Measurements from ENCODE around the gene SLC34A3.

SLC34A3 gene

DNA sequence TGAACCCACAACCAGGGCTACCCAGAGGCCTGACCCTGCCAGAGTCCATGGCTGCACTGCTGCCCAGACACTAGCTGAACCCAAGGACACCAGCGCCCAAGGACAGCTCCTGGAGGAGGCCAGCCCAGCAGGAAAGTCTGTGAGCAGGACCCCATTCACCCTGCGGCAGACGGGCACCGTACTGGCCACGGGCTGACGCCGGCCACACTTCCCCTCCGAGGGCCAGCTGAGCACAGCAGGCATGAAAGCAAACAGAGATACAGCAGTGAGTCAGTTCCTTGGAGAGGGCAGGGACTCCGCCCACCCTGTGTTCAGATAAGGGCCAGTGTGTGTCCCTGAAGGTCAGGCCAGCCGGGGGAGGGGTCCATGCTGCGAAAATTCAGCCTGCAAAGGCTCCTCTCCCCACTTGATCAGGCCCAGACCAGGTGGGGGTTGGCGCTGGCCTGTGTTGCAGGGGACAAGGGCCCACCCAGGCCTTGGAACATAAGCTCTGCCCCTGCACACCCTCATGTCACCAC, 11.9 kb upstream of the SLC34A3 start:
- no peak for DNase-seq

DNA sequence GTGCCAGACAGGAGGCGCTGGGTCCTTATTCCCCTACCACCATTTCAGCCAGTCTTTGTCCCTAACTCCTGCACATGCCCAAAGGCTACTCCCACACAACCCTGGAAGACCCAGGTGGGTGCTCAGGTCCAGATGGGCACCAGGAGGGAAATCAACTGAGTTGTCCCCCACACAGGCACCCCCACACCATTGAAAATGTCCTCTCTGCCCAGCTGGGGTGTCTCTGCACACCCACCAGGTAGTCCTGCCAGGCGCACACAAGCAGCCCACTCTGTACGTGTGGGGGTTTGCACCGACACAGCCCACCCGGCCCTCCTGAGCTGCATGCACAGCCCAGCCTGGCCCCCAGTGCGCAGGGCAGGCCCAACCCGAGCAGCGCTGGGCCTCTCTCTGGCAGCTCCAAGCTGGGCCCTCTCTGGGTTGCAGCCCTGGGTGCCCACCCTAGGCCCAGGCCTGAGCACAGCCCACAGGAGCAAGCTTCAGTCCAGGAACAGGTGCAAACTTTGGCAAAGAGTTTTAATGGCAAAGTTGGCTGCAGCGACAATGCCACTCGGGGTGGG, 10.9 kb upstream of the SLC34A3 start:
- DNase-seq, result no peak

DNA sequence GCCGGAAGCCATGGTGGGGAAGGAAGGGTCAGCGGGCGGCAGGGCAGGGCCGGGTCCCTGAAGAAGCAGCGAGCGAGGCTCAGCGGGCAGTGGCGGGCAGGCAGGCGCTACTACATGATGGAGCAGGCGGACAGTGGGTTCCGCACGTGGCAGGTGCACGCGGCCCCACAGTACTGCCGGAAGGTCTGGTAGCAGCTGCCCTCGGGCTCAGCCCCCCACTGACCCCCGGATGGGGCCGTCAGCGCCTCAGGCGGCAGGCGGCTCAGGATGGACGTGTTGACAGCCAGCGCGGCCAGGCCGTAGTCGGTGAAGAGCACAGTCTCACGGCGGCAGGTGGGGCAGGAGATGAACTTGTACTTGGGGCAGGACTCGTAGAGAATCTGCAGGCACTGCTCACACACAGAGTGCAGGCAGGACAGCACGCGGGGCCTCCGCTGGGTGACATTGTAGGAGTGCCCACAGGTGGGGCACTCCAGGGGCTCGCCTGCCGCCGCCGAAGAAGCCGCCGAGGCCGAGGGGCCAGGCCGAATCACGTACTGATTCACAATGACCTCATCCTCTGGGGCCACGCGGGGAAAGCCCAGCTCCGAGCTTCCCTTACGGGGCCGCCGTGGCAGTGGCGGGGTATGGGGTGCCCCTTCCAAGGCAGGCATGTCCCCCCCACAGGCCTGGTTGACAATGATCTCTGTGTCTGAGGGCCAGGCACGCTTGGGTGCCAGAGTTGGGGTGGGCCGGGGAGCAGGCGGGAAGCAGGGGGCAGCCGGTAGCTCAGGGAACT, 10.2 kb upstream of the SLC34A3 start:
- no peak for DNase-seq

DNA sequence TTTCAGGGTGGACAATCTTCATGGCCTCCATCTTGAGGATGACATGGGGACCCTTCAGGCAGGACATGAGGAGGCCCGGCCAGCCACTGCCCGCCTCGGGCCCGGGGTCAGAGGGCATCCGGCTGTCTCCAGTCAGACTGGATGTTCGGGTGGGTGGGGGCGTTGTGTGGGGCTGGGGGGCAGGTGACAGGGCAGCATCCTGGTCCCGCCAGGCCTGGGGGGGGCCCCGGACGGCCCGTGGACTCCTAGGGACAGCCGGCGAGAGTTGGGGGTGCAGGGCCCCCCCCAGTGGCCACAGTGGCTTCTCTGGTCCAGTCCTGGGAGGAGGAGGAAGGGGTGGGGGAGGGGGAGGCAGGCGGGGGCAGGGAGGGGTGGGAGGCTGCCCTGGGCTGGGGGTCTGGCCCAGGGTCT, 9.6 kb upstream of the SLC34A3 start:
- DNase-seq, result no peak

DNA sequence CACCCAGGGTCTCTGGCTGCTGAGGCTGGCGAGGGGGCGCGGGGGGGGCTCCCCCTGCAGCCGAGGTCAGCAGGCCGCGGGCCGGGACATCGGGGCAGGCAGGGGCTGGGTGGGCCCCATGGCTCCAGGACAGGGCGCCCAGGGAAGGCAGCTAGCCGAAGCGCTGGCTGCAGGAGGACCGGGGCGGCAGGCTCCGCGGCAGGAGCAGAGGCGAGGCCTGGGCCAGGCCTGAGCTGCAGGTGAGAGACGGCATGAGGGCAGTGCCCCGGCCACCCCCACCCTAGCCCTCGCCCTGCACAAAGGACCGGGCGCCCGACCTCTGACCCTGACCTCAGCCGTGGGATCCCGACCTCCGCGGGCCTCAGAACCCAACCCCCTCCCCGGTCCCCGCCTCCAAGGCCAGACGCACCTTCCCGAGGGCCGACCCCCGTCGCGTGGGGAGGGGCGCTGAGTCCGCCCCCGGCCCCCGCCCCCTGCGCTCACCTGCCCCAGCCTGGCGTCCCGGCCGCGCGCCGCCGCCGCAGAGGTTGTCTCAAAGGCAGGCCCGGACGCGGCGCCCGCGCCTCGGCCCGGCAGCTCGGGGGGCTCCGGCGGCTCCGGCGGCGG, 9.1 kb upstream of the SLC34A3 start:
- no peak for DNase-seq

DNA sequence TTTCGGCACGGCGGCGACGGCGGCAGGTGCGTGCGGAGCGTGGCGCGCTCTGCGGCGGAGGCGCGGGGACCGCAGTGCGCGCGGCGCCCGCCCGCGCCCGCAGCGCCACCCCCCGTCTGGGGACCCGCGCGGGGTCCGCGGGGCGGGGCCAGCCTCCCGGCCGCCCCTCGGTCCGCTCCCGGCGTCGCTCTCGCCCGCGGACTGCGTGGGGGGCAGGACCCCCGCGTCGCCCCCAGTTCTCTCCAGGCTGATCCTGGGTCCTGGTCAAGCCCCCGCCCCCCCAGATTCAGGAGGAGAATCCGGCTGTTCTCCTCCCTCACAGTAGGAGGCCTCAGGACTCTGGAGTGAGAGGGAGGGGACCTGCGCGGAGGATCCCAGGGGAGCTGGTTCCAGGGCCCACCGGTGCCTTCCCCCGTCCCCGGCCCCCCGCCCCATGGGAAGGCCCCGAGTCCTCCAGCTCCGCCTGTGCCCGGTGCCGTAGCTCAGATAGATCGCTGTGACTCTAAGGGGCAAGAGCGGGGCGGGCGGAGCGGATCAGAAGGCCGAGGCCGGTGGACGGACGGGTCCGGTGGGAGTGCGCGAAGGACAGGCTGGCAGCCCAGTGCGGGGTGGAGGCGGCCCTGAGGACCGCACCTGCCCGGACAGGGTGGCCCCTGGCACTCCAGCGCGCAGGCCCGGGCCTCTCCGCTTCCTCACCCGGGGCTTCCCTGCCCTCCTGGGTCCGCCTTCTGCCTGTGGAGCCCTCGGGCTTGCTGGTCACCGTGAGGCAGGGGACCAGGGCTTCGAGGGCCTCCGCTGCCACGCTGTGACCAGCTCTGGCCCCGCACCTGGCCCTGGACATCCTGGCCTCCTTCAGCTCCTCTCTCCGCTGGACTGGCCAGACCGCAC, 8.3 kb upstream of the SLC34A3 start, which contains the start of gene RNF208:
Gene RNF208, minus strand, starts transcription at position 51 of the 888 bp plus-strand sequence. CDS start 1,028 bp downstream, outside the sequence.
- DNase-seq, result peak; percentile 44

DNA sequence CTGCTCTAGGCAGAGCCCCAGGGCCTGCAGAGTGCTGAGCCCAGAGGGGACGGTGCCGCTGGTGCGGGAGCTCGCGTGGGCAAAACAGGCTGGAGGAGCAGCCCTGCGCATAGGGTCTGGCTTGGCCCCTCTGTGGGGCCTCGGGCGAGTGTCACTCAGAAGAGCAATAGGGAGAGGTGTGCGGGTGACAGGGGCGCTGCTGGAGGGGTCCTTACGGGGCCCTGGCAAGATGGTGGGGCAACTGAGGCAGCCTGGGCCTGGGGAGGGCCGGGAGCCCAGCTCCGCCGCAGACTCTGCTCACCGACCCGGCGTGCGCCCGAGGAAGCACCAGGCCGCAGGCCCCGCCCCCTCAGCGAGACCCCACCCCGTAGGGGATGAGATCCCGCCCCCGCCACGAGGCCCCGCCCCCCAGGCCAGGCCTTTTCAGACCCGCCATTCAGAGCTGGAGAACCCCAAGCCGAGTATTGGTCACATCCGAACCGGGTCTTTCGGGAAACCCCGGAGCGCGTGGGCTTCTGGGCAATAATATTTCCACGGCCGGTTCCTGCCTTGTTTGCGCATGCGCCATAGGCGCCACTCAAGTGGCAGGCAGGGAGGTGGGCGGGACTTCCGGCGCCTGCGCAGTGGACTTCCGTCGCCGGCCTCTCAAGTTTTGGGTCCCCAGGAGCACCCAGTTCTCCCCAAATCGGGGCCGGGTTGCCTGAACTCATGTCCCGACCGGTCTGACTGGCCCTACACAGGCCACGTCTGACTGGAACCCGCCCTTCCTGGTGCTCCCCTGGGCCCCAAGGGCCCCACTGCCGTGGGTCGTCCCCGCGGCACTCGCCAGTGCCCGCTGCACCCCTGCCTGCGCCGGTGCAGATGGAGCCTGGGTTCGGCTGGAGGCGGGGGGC, 7.4 kb upstream of the SLC34A3 start:
- peak; percentile 95 for DNase-seq

DNA sequence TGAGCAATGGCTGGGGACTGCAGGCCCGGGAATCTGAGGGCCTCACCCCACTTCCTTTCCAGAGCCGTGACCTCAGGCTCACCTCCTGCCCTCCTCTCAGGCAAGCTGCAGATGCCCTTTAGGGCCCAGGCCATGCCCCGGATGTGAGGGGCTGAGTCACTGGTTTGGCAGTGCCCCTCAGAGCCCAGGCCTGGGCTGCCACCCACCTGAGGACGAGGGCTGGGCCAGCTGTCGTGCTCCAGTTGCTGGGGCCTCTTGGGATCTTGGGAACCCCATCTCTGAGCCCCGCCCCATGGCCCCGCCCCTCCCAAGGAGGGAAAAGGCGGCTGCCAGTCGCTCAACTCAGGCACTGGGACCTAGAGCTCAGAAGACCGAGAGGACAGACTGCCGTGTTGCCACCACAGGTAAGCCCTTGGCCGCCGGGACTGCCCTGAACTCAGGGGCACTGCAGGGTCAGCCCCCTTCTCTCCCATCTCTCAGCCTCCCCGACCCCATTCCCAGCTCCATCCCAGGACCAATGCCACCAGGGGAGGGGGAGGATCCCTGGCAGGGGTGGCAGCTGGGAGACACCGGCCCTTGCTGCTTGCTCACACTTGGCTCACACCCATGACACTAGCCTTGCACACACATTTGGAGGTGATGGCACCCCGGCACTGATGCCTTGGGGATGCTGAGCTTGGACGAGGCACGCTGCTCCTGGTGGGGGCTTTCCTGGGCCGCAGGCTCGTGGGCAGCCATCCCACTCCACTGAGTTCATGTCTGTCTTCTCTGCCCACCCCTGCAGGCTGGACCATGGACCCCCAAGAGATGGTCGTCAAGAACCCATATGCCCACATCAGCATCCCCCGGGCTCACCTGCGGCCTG, 5.6 kb upstream of the SLC34A3 start, which contains the start of gene CYSRT1:
Gene CYSRT1, plus strand, starts transcription at position 345 of the 865 bp plus-strand sequence. Its CDS starts 448 bp downstream, at position 793.
- DNase-seq, result no peak

DNA sequence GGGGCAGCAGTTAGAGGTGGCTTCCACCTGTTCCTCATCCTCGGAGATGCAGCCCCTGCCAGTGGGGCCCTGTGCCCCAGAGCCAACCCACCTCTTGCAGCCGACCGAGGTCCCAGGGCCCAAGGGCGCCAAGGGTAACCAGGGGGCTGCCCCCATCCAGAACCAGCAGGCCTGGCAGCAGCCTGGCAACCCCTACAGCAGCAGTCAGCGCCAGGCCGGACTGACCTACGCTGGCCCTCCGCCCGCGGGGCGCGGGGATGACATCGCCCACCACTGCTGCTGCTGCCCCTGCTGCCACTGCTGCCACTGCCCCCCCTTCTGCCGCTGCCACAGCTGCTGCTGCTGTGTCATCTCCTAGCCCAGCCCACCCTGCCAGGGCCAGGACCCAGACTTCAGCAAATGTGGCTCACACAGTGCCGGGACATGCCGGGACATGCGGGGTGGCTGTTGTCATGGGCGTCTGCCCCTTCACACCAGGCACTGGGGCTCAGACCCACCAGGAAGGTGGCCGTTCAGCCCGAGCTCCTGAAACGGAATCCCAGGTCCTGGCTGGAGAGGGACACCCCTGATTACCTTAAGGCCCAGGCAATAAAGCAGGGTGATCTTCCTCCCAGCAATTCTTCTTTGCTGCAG, 4.9 kb upstream of the SLC34A3 start:
- no peak for DNase-seq

DNA sequence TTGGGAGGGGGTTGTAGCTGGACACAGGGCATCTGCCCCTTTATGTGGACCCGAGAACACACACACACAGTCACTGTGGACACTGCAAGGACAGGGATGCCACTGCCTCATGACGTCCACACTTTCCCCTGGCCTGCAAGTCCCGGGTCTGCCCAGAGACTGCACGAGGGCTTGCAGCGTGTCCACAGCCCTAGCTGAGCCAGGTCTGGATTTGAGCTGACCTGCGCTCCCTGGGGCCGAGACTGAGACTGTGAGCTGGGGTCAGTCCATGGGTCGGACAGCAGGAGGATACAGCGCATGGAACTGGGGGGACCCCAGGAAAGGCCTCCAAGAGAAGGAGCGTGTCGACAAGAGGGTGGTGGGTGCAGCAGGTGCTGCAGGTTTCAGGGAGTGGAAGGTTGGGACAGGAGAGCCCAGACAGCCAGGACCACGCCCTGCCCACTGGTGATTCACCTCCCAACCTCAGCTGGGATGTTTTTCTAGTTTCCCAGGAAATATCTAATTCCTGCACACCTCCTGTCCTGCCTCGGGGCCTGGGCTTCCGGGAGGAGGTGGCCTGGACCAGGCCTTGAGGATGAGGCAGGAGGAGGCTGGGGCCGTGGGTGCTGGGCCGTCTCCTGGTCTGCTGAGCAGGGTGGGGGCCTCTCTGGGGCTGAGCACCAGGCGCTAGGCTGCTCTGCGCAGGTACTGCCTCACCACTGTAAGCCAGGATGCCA, 4.2 kb upstream of the SLC34A3 start:
- DNase-seq, result no peak

DNA sequence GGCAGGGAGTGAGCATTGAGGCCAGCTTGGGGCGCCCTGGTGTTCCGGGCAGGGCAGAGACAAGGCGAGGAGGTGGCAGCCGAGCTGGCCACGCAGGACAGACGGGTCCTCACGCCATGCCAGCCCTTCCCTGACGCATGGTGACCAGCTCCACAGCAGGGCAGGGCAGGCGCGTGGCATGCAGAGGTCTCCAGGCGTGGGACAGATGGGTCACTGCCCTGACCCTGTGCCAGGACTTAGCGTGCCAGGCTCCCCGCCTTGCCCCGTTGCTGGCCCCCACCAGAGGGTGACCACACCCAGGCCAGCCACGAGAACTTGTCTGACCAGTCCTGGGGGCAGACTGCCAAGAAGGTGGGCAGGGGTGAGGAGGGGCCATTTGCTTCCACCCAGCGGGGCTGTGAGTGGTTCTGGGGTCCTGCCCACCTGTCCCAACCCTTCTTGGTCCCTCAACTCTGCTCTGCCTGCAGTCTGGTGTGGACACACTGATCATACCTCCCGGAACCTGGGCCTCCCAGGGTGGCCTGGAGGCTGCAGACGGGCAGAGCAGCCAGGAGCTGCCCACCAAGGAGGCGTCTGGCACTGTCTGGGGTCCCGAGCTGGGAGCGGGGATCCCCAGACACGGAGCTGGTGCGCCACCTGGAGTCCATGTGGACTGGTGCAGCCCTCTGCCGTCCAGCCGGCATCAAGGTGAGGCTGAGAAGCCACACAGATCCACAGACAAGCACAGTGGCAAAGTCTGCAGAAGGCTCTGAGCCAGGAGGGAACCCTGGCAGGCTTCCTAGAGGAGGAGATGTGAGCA, 3.4 kb upstream of the SLC34A3 start, which contains the start of gene RNF224:
Gene RNF224, plus strand, starts transcription at position 449 of the 799 bp plus-strand sequence. CDS start 834 bp downstream, outside the sequence.
- peak; percentile 81 for DNase-seq

DNA sequence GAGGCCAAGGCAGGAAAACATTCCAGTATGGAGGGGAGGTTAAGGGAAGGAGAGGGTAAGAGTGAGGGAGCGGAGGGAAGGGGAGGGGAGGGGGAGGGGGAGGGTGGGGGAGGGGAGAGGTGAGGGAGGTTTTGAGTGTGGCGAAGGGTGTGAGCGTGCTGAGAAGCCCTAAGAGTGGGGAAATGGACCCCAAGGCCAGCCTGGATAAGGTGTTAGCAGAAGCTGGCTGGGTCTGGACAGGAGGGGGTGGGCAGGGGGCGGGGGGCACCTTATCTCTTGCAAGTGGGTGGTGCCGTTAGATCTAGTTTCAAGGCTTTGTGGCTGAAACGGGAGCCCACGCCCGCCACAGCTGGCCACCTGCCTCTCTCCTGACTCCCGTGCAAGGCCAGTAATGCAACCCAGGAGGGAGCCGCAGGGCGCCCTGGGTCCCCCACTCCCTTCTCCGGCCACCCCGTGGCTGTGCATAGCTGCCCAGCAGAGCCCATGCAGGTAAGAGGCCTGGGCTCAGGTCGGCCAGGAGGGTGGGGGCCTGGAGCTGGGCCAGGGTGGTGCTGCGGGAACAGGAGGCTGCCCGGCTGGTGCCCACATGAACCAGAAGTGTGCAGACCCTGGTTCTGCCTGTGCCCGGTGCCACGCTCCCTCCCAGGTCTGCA, 2.7 kb upstream of the SLC34A3 start:
- DNase-seq, result no peak

DNA sequence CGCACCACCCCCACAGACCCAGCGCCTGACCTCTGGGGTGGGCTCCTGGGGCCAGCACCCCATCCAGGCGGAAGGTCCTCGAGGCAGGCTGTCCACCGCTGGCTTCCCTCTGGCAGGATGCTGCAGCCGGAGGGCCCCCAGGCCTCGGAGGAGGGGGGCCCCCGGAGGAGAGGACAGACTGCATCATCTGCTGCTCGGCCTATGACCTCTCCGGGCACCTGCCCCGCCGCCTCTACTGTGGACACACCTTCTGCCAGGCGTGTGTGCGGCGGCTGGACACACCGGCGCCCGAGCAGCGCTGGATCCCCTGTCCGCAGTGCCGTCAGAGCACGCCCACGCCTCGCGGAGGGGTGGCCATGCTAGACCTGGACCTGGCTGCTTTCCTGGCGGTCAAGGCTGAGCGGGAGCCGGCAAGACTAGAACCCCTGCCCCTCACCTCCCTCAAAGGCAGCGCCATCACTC, 2.2 kb upstream of the SLC34A3 start:
- DNase-seq, result no peak

DNA sequence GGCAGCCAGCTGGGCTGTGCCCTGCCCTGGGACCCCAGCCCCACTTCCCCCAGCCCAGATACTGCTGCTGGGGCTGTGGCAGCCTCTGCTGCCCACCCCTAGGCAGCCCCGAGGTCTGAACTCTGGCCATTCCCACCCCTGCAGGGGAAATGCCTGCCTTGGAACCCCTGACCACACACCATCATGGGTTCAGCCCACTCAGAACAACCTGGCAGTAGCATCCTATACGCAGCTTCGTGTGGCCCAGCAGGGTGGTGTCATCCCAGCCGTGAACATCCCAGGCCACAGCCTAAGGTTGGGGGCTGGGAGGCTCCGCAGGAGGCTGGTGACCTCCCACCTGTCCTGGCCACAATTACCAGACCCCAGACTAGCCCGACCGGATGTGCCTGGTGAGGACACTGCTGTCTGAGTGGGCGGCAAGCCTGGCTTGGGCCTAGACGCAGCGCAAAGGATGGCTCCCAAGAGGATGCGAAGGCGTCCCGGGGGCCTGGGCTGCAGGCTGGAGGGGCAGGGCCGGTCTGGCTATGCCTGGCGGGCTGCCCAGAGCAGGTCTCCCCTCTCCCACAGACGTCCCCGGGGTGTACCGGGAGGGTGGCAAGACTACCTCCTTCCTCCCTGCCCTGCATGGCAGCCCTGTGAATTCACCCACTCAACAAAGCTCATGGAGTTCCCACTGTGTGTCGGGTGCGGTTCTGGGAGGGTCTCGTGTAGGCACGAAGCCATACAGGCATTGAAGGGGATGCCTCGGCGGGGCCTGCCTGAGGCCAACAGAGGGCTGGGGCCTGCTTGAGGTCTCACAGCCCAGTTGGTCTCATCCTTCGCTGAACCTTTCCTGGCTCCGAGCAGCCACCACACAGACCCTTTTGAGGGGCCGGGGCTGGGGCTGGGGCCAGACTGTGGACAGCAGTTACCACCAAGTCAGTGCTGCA, 1.5 kb upstream of the SLC34A3 start:
- no peak for DNase-seq

DNA sequence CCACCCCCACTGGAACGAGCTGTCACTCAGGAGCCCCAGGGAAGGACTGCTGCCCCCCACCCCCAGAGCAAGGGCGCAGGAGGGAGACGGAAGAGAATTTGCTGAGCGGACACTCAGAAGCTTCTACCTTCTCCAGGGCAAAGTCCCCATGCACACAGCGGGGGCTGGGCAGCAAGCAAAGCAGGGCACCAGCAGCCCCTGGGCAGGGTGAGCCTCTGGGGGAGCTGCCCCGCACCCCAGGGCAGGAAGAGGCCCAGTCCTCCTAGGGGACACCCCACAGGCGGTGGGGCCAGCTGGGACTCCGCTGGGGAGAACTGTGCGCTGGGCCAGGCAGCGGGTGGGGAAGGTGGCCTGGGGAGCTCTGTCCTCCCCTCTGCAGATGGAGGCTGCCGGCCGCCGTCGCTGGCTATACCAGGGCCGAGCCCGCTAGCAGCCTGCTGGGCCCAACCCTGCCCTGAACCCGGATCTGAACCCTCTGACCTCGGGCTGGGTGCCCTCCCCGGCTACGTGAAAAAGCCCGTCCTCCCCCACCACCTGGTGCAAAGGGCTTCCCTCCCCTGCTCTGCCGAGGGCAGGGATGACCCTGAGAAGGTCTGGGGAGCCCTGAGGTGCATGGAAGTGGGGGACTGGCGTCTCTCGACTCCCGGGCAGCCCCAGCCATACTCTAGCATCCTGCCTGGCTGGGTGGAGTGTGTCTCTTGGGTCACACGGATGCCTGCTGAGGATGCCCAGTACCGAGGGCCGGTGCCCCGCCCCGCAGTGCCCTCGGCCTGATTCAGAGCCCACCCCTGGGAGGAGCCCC, 597 bp upstream of the SLC34A3 start:
- DNase-seq, result no peak

Data from NCI-H1436 (cell line).